IgD-negative memory B cell (primary cell): ENCODE data around the gene CLCN5. TPM values are rescaled to one million over a fixed set of nuclear protein-coding genes. Genes with fewer than 3 reads are reported as not detected.
"Not testable (repeated sequence)": the region's sequence is repeated elsewhere in the genome, so short reads cannot be mapped to it uniquely, and the experiment has no call there.

Experiments used
- H3K27ac Mint-ChIP-seq, 3 donors: one replicate each; pipeline ENCODE4 v1.8.0; 2020 to 2022; ENCODE audit warnings: mild to moderate bottlenecking in 3 of 3, mixed read lengths in 3 of 3, moderate library complexity in 1 of 3
- H3K27me3 Mint-ChIP-seq: one replicate; pipeline ENCODE4 v1.8.0; 2021; ENCODE audit warnings: mixed read lengths
- H3K36me3 Mint-ChIP-seq: one replicate; pipeline ENCODE4 v1.8.0; 2020; ENCODE audit warnings: mild to moderate bottlenecking, mixed read lengths
- H3K4me1 Mint-ChIP-seq, 3 donors: one replicate each; pipeline ENCODE4 v1.8.0; 2020 to 2022; ENCODE audit warnings: mixed read lengths in 3 of 3, mild to moderate bottlenecking in 1 of 3
- H3K4me3 Mint-ChIP-seq, 4 donors: one replicate each; pipeline ENCODE4 v1.8.0; 2020 to 2022; ENCODE audit warnings: mild to moderate bottlenecking in 4 of 4, mixed read lengths in 4 of 4, moderate library complexity in 3 of 4
- H3K9me3 Mint-ChIP-seq, 3 donors: one replicate each; pipeline ENCODE4 v1.8.0; 2020 to 2021; ENCODE audit warnings: mixed read lengths in 3 of 3, mild to moderate bottlenecking in 1 of 3
- polyA plus RNA-seq: library from polyadenylated mRNA; unstranded; fragments of 300-500 nt; fragmentation: Illumina TruSeq; gene quantifications from one replicate; pipeline ENCODE4 v1.2.3, GENCODE V29; 2021

CLCN5 gene
- polyA plus RNA-seq, 1 donor from 2014 or later, result 0.56 TPM

- H3K4me1 Mint-ChIP-seq, result peaks cover 2 to 3% (median 3%) of the 10 kb centered on the region in 3 donors
- H3K36me3 Mint-ChIP-seq, result no peaks in the 10 kb centered on the region
- H3K27me3 Mint-ChIP-seq, result no peaks in the 10 kb centered on the region
- no peak overlapping the region for H3K4me3 Mint-ChIP-seq
- peaks cover 0 to 2% (median 0%) of the 10 kb centered on the region in 3 donors for H3K9me3 Mint-ChIP-seq
- no peak overlapping the region for H3K27ac Mint-ChIP-seq
These were observed 76.7 kb downstream of the CLCN5 start for GRCh38 chrX:49999087-49999486.

GRCh38 chrX:50000937-50001542 is 78.6 kb downstream of the CLCN5 start:
- Mint-ChIP-seq H3K4me3 (no peak overlapping the region), H3K36me3 (no peaks in the 10 kb centered on the region), H3K27ac (peak overlapping the region in 1 of 3 donors; percentile 51), H3K4me1 (peaks cover 2 to 3% (median 3%) of the 10 kb centered on the region in 3 donors), H3K27me3 (no peaks in the 10 kb centered on the region), H3K9me3 (peaks cover 0 to 2% (median 0%) of the 10 kb centered on the region in 3 donors)

GRCh38 chrX:50002067-50002714 is 79.8 kb downstream of the CLCN5 start:
- no peak overlapping the region for H3K4me3 Mint-ChIP-seq
- H3K36me3 Mint-ChIP-seq, result no peaks in the 10 kb centered on the region
- H3K4me1 Mint-ChIP-seq, result peaks cover 2 to 3% (median 3%) of the 10 kb centered on the region in 3 donors
- no peaks in the 10 kb centered on the region for H3K27me3 Mint-ChIP-seq
- H3K27ac Mint-ChIP-seq, result no peak overlapping the region
- no peaks in the 10 kb centered on the region for H3K9me3 Mint-ChIP-seq

- H3K27me3 Mint-ChIP-seq, result no peaks in the 10 kb centered on the region
These were observed 81.1 kb downstream of the CLCN5 start for GRCh38 chrX:50003467-50003866.

GRCh38 chrX:50003927-50004326 is 81.5 kb downstream of the CLCN5 start:
- H3K27ac Mint-ChIP-seq, result no peak overlapping the region
- peaks cover 2 to 3% (median 3%) of the 10 kb centered on the region in 3 donors for H3K4me1 Mint-ChIP-seq
- no peak overlapping the region for H3K4me3 Mint-ChIP-seq
- no peaks in the 10 kb centered on the region for H3K36me3 Mint-ChIP-seq
- H3K9me3 Mint-ChIP-seq, result no peaks in the 10 kb centered on the region
- H3K27me3 Mint-ChIP-seq, result no peaks in the 10 kb centered on the region

More at GRCh38 chrX:50003467-50003866, 81.1 kb downstream of the CLCN5 start:
- no peak overlapping the region for H3K27ac Mint-ChIP-seq
- H3K9me3 Mint-ChIP-seq, result no peaks in the 10 kb centered on the region
- peaks cover 2 to 3% (median 3%) of the 10 kb centered on the region in 3 donors for H3K4me1 Mint-ChIP-seq
- H3K36me3 Mint-ChIP-seq, result no peaks in the 10 kb centered on the region
- H3K4me3 Mint-ChIP-seq, result no peak overlapping the region

GRCh38 chrX:50025591-50025990 is 103.2 kb downstream of the CLCN5 start:
- H3K27ac Mint-ChIP-seq, result not testable (repeated sequence)

GRCh38 chrX:50035126-50035525 is 112.7 kb downstream of the CLCN5 start:
- peaks cover 2% of the 10 kb centered on the region for H3K36me3 Mint-ChIP-seq
- H3K4me3 Mint-ChIP-seq, result no peak overlapping the region
- H3K27ac Mint-ChIP-seq, result no peak overlapping the region
- H3K27me3 Mint-ChIP-seq, result no peaks in the 10 kb centered on the region
- no peaks in the 10 kb centered on the region for H3K4me1 Mint-ChIP-seq
- peaks cover 0 to 2% (median 0%) of the 10 kb centered on the region in 3 donors for H3K9me3 Mint-ChIP-seq

More at GRCh38 chrX:50025591-50025990, 103.2 kb downstream of the CLCN5 start:
- Mint-ChIP-seq H3K9me3 (peaks cover 0 to 17% (median 6%) of the 10 kb centered on the region in 3 donors), H3K4me3 (peak overlapping the region in 1 of 4 donors; percentile 67)
- H3K27me3 Mint-ChIP-seq, H3K4me1 Mint-ChIP-seq, H3K36me3 Mint-ChIP-seq: not testable (repeated sequence)

GRCh38 chrX:50036426-50036825 is 114.0 kb downstream of the CLCN5 start:
- Mint-ChIP-seq H3K4me3 (no peak overlapping the region), H3K27ac (no peak overlapping the region)

GRCh38 chrX:50045823-50046222 is 123.4 kb downstream of the CLCN5 start:
- H3K27me3 Mint-ChIP-seq, result no peaks in the 10 kb centered on the region
- no peak overlapping the region for H3K27ac Mint-ChIP-seq

More at GRCh38 chrX:50036426-50036825, 114.0 kb downstream of the CLCN5 start:
- Mint-ChIP-seq H3K36me3 (peaks cover 2% of the 10 kb centered on the region), H3K27me3 (no peaks in the 10 kb centered on the region), H3K9me3 (peaks cover 0 to 2% (median 0%) of the 10 kb centered on the region in 3 donors), H3K4me1 (no peaks in the 10 kb centered on the region)

GRCh38 chrX:50049228-50049627 is 126.8 kb downstream of the CLCN5 start:
- Mint-ChIP-seq H3K4me1 (no peaks in the 10 kb centered on the region), H3K4me3 (no peak overlapping the region), H3K36me3 (peaks cover 2% of the 10 kb centered on the region), H3K9me3 (peaks cover 0 to 1% (median 0%) of the 10 kb centered on the region in 3 donors), H3K27ac (no peak overlapping the region), H3K27me3 (no peaks in the 10 kb centered on the region)

More at GRCh38 chrX:50045823-50046222, 123.4 kb downstream of the CLCN5 start:
- Mint-ChIP-seq H3K4me1 (no peaks in the 10 kb centered on the region), H3K36me3 (no peaks in the 10 kb centered on the region), H3K4me3 (no peak overlapping the region), H3K9me3 (no peaks in the 10 kb centered on the region)

GRCh38 chrX:50054147-50054546 is 131.8 kb downstream of the CLCN5 start:
- Mint-ChIP-seq H3K4me1 (peaks cover 0 to 1% (median 0%) of the 10 kb centered on the region in 3 donors), H3K27me3 (no peaks in the 10 kb centered on the region), H3K9me3 (peaks cover 0 to 1% (median 0%) of the 10 kb centered on the region in 3 donors), H3K36me3 (peaks cover 2% of the 10 kb centered on the region), H3K4me3 (no peak overlapping the region), H3K27ac (no peak overlapping the region)

GRCh38 chrX:50066318-50066937 is 144.0 kb downstream of the CLCN5 start:
- H3K9me3 Mint-ChIP-seq, result peaks cover 0 to 4% (median 0%) of the 10 kb centered on the region in 3 donors
- H3K4me3 Mint-ChIP-seq, result no peak overlapping the region
- H3K27ac Mint-ChIP-seq, result no peak overlapping the region
- no peaks in the 10 kb centered on the region for H3K27me3 Mint-ChIP-seq
- H3K4me1 Mint-ChIP-seq, result no peaks in the 10 kb centered on the region
- no peaks in the 10 kb centered on the region for H3K36me3 Mint-ChIP-seq

GRCh38 chrX:50067435-50068284 is 145.3 kb downstream of the CLCN5 start:
- H3K4me1 Mint-ChIP-seq, result peaks cover 0 to 6% (median 5%) of the 10 kb centered on the region in 3 donors
- no peak overlapping the region for H3K4me3 Mint-ChIP-seq
- H3K27ac Mint-ChIP-seq, result no peak overlapping the region
- H3K9me3 Mint-ChIP-seq, result peaks cover 0 to 4% (median 0%) of the 10 kb centered on the region in 3 donors
- H3K27me3 Mint-ChIP-seq, result no peaks in the 10 kb centered on the region
- no peaks in the 10 kb centered on the region for H3K36me3 Mint-ChIP-seq

GRCh38 chrX:50068285-50068563 is 145.8 kb downstream of the CLCN5 start:
- H3K27ac Mint-ChIP-seq, result no peak overlapping the region
- no peaks in the 10 kb centered on the region for H3K27me3 Mint-ChIP-seq
- no peaks in the 10 kb centered on the region for H3K36me3 Mint-ChIP-seq
- no peak overlapping the region for H3K4me3 Mint-ChIP-seq
- H3K4me1 Mint-ChIP-seq, result peaks cover 0 to 6% (median 5%) of the 10 kb centered on the region in 3 donors
- peaks cover 0 to 4% (median 0%) of the 10 kb centered on the region in 3 donors for H3K9me3 Mint-ChIP-seq

GRCh38 chrX:50068893-50069292 is 146.5 kb downstream of the CLCN5 start:
- H3K4me1 Mint-ChIP-seq, result peaks cover 0 to 6% (median 5%) of the 10 kb centered on the region in 3 donors
- no peak overlapping the region for H3K4me3 Mint-ChIP-seq
- H3K27ac Mint-ChIP-seq, result no peak overlapping the region
- no peaks in the 10 kb centered on the region for H3K36me3 Mint-ChIP-seq
- H3K27me3 Mint-ChIP-seq, result no peaks in the 10 kb centered on the region
- H3K9me3 Mint-ChIP-seq, result peaks cover 0 to 4% (median 0%) of the 10 kb centered on the region in 3 donors
